Measurements from ENCODE around the gene LYPD5. TPM values are rescaled to one million over a fixed set of nuclear protein-coding genes. Genes with fewer than 3 reads are reported as not detected.

LYPD5 gene
- total RNA-seq, 6 experiments from 2014 or later, result 0.80 to 0.87 TPM; not detected in 4

DNA sequence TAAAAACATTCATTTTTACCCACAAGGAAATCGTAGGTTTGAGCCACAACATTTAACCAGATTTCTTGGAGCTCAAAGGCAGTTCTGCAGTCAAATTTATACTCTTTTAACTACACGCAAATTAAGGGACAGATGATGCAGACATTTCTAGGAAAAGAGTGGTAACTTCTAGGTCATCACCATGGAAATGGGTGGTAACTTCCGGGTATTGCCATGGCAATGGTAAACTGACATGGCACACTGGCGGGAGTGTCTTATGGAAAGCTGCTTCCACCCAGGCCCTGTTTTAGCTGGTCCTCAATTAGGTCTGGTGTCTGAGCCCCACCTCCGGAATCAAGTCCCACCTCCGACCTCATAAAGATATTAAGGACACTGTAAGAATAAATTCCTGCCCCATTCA, 10.4 kb upstream of the LYPD5 start:
- Histone ChIP-seq H3K9me3 (no peaks in the 10 kb centered on the region), H3K27me3 (no peaks in the 10 kb centered on the region), H3K36me3 (no peaks in the 10 kb centered on the region), H3K4me1 (no peaks in the 10 kb centered on the region), H3K27ac (no peak overlapping the region), H3K4me3 (no peak overlapping the region)
- no peak for TF ChIP-seq POLR2A (IDR thresholded peaks at IDR 0.05)
- no peak for TF ChIP-seq CTCF (IDR thresholded peaks at IDR 0.05)
- DNase-seq, result no peak
- intact Hi-C loops (cut with DNase I), result no loop called here
- ATAC-seq, result no peak
- 49% methylated on average over 4 of the region's 6 CpGs for WGBS (ENCODE audit: insufficient coverage, low coverage, low lambda C conversion rate, missing lambda C conversion rate)

- no peak for TF ChIP-seq CTCF (IDR thresholded peaks at IDR 0.05)
- no peak for TF ChIP-seq POLR2A (IDR thresholded peaks at IDR 0.05)
- no peak overlapping the region for H3K4me3 ChIP-seq
- H3K27ac ChIP-seq, result no peak overlapping the region
- H3K9me3 ChIP-seq, result no peaks in the 10 kb centered on the region
- H3K27me3 ChIP-seq, result no peaks in the 10 kb centered on the region
- intact Hi-C loops (cut with DNase I), result no loop called here
- no peak for DNase-seq
- 26% methylated on average over 1 of the region's 1 CpG for WGBS (ENCODE audit: insufficient coverage, low coverage, low lambda C conversion rate, missing lambda C conversion rate)
- no peaks in the 10 kb centered on the region for H3K4me1 ChIP-seq
- no peaks in the 10 kb centered on the region for H3K36me3 ChIP-seq
- ATAC-seq, result no peak
Observed at GRCh38 chr19:43812259-43812658, 10.0 kb upstream of the LYPD5 start.

- no peak overlapping the region for H3K27ac ChIP-seq
- intact Hi-C loops (cut with DNase I), result no loop called here
- no peaks in the 10 kb centered on the region for H3K27me3 ChIP-seq
- 33% methylated on average over 1 of the region's 1 CpG for WGBS (ENCODE audit: insufficient coverage, low coverage, low lambda C conversion rate, missing lambda C conversion rate)
- no peaks in the 10 kb centered on the region for H3K4me1 ChIP-seq
- TF ChIP-seq CTCF (IDR thresholded peaks at IDR 0.05), result no peak
- TF ChIP-seq POLR2A (IDR thresholded peaks at IDR 0.05), result no peak
- H3K4me3 ChIP-seq, result no peak overlapping the region
- H3K9me3 ChIP-seq, result no peaks in the 10 kb centered on the region
- DNase-seq (no peak), ATAC-seq (no peak)
- H3K36me3 ChIP-seq, result no peaks in the 10 kb centered on the region
Observed at GRCh38 chr19:43811837-43812236, 9.6 kb upstream of the LYPD5 start.

- 35% methylated on average over 8 of the region's 8 CpGs for WGBS (ENCODE audit: insufficient coverage, low coverage, low lambda C conversion rate, missing lambda C conversion rate)
Observed at GRCh38 chr19:43809762-43810696, 7.8 kb upstream of the LYPD5 start.

More at GRCh38 chr19:43809762-43810696, 7.8 kb upstream of the LYPD5 start:
- H3K4me3 ChIP-seq, result no peak overlapping the region
- H3K27me3 ChIP-seq, result no peaks in the 10 kb centered on the region
- TF ChIP-seq POLR2A (IDR thresholded peaks at IDR 0.05) (no peak), CTCF (IDR thresholded peaks at IDR 0.05) (peak; percentile 25 to 52 (median 46))
- H3K9me3 ChIP-seq, result no peaks in the 10 kb centered on the region
- no peak overlapping the region for H3K27ac ChIP-seq
- DNase-seq (no peak), ATAC-seq (peak in 3 of 4 donors; percentile 25 to 53 (median 42))
- H3K36me3 ChIP-seq, result no peaks in the 10 kb centered on the region
- intact Hi-C loops (cut with DNase I), result no loop called here
- H3K4me1 ChIP-seq, result no peaks in the 10 kb centered on the region

Measured in right lobe of liver (tissue), 6 donors.